ENCODE results near the gene DIDO1.

GRCh38 chr20:62955519-62956386 is 29.4 kb upstream of the DIDO1 start:
- TF ChIP-seq CTCF (IDR thresholded peaks at IDR 0.05) (no peak), POLR2A (IDR thresholded peaks at IDR 0.05) (no peak)
